ENCODE data around the gene CORO7. TPM values are rescaled to one million over a fixed set of nuclear protein-coding genes. Genes with fewer than 3 reads are reported as not detected.

Gene CORO7
- total and polyA plus RNA-seq, 9 of the 15 experiments (the other 6 are each of a cell fraction or from before 2014, with no cell fraction given): 0.45 to 77.2 (median 18.7) TPM

GRCh38 chr16:4425378-4426020 is 9.1 kb upstream of the CORO7 start, which contains the start of gene DNAJA3 (continued):
- TF ChIP-seq ETV6 (IDR thresholded peaks at IDR 0.05; ENCODE audit: borderline replicate concordance in 1 of 2, low read depth in 2 of 2, low read length in 1 of 2) (no peak; a peak in 1 of 4 replicates), ETV6 (CRISPR knock-in tag; IDR thresholded peaks at IDR 0.05; ENCODE audit: borderline replicate concordance) (no peak), HCFC1 (IDR thresholded peaks at IDR 0.05; ENCODE audit: low read depth, low read length) (peak; percentile 94), LEF1 (IDR thresholded peaks at IDR 0.05) (peak; percentile 50; the same call in 1 of the 2 replicates), RFX1 (IDR thresholded peaks at IDR 0.05) (no peak), POLR2G (IDR thresholded peaks at IDR 0.05; ENCODE audit: low read depth, low read length) (peak; percentile 98), SIN3B (IDR thresholded peaks at IDR 0.05; ENCODE audit: low read depth) (peak; percentile 95), COPS2 (conservative IDR thresholded peaks at IDR 0.05) (no peak), ZNF3 (CRISPR knock-in tag; IDR thresholded peaks at IDR 0.05) (no peak), PHF20 (IDR thresholded peaks at IDR 0.05; ENCODE audit: partially characterized antibody) (peak; percentile 68), CBX3 (IDR thresholded peaks at IDR 0.05; ENCODE audit: borderline replicate concordance in 1 of 2, low read length in 2 of 2) (no peak), HNRNPLL (IDR thresholded peaks at IDR 0.05; ENCODE audit: low read depth, low read length, poor library complexity, severe bottlenecking) (peak; percentile 91), NCOA1 (IDR thresholded peaks at IDR 0.05; ENCODE audit: low read depth) (0 out of 2 replicates have a peak, but pooled peaks have one; percentile 61), POLR2A (conservative IDR thresholded peaks at IDR 0.05) (peak; percentile 97), POLR2B (IDR thresholded peaks at IDR 0.05; ENCODE audit: low read depth, partially characterized antibody) (peak; percentile 99), MCM7 (IDR thresholded peaks at IDR 0.05) (0 out of 4 replicates have a peak, but pooled peaks of 1 of the 2 experiments have one; percentile 2), ZC3H11A (IDR thresholded peaks at IDR 0.05; ENCODE audit: low read depth, low read length) (no peak), ZBTB17 (CRISPR knock-in tag; IDR thresholded peaks at IDR 0.05) (peak; percentile 61; the same call in 1 of the 2 replicates), MAX (CRISPR knock-in tag; IDR thresholded peaks at IDR 0.05) (peak; percentile 85), CREB1 (IDR thresholded peaks at IDR 0.05) (peak; percentile 91), CREB1 (CRISPR knock-in tag; IDR thresholded peaks at IDR 0.05) (peak; percentile 92), TRIM24 (IDR thresholded peaks at IDR 0.05) (0 out of 4 replicates have a peak, but pooled peaks of 1 of the 2 experiments have one; percentile 30), ZNF124 (CRISPR knock-in tag; IDR thresholded peaks at IDR 0.05) (no peak), FOXP1 (CRISPR knock-in tag; IDR thresholded peaks at IDR 0.05) (0 out of 2 replicates have a peak, but pooled peaks have one; percentile 69), NCOA4 (IDR thresholded peaks at IDR 0.05; ENCODE audit: partially characterized antibody) (no peak), MYC (IDR thresholded peaks at IDR 0.05; ENCODE audit: low read depth, low read length) (peak; percentile 98), MYC (CRISPR knock-in tag; IDR thresholded peaks at IDR 0.05; ENCODE audit: borderline replicate concordance, low read depth) (no peak; the same call in 1 of the 2 replicates)
- TF ChIP-seq, protein P1, sequence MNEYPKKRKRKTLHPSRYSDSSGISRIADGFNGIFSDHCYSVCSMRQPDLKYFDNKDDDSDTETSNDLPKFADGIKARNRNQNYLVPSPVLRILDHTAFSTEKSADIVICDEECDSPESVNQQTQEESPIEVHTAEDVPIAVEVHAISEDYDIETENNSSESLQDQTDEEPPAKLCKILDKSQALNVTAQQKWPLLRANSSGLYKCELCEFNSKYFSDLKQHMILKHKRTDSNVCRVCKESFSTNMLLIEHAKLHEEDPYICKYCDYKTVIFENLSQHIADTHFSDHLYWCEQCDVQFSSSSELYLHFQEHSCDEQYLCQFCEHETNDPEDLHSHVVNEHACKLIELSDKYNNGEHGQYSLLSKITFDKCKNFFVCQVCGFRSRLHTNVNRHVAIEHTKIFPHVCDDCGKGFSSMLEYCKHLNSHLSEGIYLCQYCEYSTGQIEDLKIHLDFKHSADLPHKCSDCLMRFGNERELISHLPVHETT (CRISPR knock-in tag; conservative IDR thresholded peaks at IDR 0.05 in 1 of 2, IDR thresholded peaks at IDR 0.05 in 1 of 2): peak in 1 of 2 experiments; percentile 66; a peak in 1 of 4 replicates
- TF ChIP-seq, protein P2, sequence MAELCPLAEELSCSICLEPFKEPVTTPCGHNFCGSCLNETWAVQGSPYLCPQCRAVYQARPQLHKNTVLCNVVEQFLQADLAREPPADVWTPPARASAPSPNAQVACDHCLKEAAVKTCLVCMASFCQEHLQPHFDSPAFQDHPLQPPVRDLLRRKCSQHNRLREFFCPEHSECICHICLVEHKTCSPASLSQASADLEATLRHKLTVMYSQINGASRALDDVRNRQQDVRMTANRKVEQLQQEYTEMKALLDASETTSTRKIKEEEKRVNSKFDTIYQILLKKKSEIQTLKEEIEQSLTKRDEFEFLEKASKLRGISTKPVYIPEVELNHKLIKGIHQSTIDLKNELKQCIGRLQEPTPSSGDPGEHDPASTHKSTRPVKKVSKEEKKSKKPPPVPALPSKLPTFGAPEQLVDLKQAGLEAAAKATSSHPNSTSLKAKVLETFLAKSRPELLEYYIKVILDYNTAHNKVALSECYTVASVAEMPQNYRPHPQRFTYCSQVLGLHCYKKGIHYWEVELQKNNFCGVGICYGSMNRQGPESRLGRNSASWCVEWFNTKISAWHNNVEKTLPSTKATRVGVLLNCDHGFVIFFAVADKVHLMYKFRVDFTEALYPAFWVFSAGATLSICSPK (IDR thresholded peaks at IDR 0.05; ENCODE audit: borderline replicate concordance): no peak

Measured in K562 (cell line).